KOPT-K1 (cell line): ENCODE data around the gene HLA-E.
"Not testable (repeated sequence)": the region's sequence is repeated elsewhere in the genome, so short reads cannot be mapped to it uniquely, and the experiment has no call there.

Source experiments
- H3K27ac ChIP-seq: fragments of 200-600 bp; sonication (generic); 2 replicates; pipeline ENCODE4 v1.5.1; 2016; ENCODE audit warnings: antibody characterized with exemption, mild to moderate bottlenecking, low read depth, low read length; ENCODE audit not compliant: poor library complexity, severe bottlenecking
- H3K36me3 ChIP-seq: fragments of 200-600 bp; sonication (generic); 2 replicates; pipeline ENCODE4 v1.5.1; 2017; ENCODE audit warnings: antibody characterized with exemption, mild to moderate bottlenecking, low read length, moderate library complexity; ENCODE audit not compliant: insufficient read depth
- H3K9me3 ChIP-seq: fragments of 200-600 bp; sonication (generic); 2 replicates; pipeline ENCODE4 v1.5.1; 2017; ENCODE audit warnings: antibody characterized with exemption, low read length, mild to moderate bottlenecking; ENCODE audit not compliant: insufficient read depth, poor library complexity, severe bottlenecking

The HLA-E gene

DNA sequence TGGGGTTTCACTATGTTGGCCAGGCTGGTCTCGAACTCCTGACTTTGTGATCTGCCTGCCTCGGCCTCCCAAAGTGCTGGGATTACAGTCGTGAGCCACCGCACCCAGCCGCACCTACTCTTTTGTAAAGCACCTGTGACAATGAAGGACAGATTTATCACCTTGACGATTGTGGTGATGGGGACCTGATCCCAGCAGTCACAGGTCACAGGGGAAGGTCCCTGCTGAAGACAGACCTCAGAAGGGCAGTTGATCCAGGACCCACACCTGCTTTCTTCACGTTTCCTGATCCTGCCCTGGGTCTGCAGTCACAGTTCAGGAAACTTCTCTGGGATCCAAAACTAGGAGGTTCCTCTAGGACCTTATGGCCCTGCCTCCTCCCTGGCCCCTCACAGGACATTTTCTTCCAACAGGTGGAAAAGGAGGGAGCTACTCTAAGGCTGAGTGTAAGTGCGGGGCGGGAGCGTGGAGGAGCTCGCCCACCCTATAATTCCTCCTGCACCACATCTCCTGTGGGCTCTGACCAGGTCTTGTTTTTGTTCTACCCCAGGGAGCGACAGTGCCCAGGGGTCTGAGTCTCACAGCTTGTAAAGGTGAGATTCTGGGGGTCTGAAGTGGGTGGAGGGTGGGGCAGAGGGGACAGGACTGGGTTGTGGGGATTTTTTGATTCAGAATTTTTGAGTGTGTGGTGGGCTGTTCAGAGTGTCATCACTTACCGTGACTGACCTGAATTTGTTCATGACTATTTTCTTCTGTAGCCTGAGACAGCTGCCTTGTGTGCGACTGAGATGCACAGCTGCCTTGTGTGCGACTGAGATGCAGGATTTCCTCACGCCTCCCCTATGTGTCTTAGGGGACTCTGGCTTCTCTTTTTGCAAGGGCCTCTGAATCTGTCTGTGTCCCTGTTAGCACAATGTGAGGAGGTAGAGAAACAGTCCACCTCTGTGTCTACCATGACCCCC is 3.0 kb downstream of the HLA-E start:
- Histone ChIP-seq H3K9me3 (no peaks in the 10 kb centered on the region), H3K27ac (no peak overlapping the region)

GRCh38 chr6:30493643-30494250 is 4.4 kb downstream of the HLA-E start:
- Histone ChIP-seq H3K9me3 (no peaks in the 10 kb centered on the region), H3K36me3 (peaks cover 44% of the 10 kb centered on the region), H3K27ac (no peak overlapping the region)

More for the DNA sequence above, 3.0 kb downstream of the HLA-E start:
- H3K36me3 ChIP-seq = peaks cover 44% of the 10 kb centered on the region

- H3K9me3 ChIP-seq = no peaks in the 10 kb centered on the region
- H3K36me3 ChIP-seq = peaks cover 44% of the 10 kb centered on the region
- no peak overlapping the region for H3K27ac ChIP-seq
Measured at GRCh38 chr6:30494291-30494861, 5.1 kb downstream of the HLA-E start.

- not testable (repeated sequence) for H3K27ac ChIP-seq, H3K9me3 ChIP-seq
- peaks cover 44% of the 10 kb centered on the region for H3K36me3 ChIP-seq
Measured at GRCh38 chr6:30495060-30495459, 5.8 kb downstream of the HLA-E start.

DNA sequence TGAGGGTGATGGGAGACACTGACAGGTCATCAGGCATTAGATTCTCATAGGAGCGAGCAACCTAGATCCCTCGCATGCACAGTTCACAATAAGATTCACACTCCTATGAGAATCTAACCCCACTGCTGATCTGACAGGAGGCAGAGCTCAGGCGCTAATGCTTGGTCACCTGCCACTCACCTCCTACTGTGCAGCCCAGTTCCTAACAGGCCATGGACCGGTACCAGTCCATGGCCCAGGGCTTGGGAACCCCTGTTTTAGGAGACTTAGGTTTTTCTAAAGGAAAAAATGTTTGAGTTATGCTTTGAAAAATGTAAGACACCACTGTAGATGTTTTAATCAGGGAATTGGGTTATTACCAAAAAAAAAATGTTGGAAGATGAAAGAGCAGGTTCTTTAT is 6.7 kb downstream of the HLA-E start:
- Histone ChIP-seq H3K9me3 (no peaks in the 10 kb centered on the region), H3K36me3 (peaks cover 35% of the 10 kb centered on the region), H3K27ac (no peak overlapping the region)

DNA sequence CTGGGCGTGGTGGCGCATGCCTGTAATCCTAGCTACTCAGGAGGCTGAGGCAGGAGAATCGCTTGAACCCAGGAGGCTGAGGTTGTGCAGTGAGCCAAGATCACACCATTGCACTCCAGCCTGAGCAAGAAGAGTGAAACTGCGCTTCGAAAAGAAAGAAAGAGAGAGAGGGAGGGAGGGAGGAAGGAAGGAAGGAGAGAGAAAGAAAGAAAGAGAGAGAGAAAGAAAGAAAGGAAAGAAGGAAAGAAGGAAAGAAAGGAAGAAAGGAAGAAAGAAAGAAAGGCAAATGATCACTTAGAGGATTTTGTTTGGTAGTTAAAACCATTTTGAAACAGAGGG is 7.9 kb downstream of the HLA-E start:
- not testable (repeated sequence) for H3K9me3 ChIP-seq, H3K27ac ChIP-seq
- peaks cover 23% of the 10 kb centered on the region for H3K36me3 ChIP-seq

DNA sequence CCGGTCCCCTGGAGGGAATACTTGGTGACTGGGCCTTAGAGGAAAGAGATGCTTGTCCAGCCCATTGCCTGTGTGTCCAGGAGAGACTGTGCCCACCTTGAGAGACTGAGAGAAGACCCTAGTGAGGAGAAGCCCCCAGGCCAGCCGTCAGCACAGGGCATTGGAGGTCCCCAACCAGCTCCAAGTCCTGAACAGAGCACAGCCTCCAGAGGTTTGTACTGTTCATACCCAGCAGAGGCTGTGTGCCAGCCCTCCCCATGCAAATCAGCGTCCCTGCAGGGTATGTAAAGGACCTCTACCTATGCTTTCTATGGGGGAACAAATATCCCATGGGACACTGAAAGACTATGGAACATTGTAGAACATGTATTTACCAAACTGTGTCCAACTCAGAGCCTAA is 8.4 kb downstream of the HLA-E start:
- H3K36me3 ChIP-seq = peaks cover 18% of the 10 kb centered on the region
- no peak overlapping the region for H3K27ac ChIP-seq
- H3K9me3 ChIP-seq = no peaks in the 10 kb centered on the region

- H3K36me3 ChIP-seq, H3K27ac ChIP-seq: not testable (repeated sequence)
Measured at GRCh38 chr6:30498705-30499104, 9.4 kb downstream of the HLA-E start.

GRCh38 chr6:30500421-30501355 is 11.4 kb downstream of the HLA-E start:
- no peak overlapping the region for H3K27ac ChIP-seq
- no peaks in the 10 kb centered on the region for H3K36me3 ChIP-seq
- H3K9me3 ChIP-seq = no peaks in the 10 kb centered on the region

More at GRCh38 chr6:30498705-30499104, 9.4 kb downstream of the HLA-E start:
- H3K9me3 ChIP-seq = not testable (repeated sequence)

DNA sequence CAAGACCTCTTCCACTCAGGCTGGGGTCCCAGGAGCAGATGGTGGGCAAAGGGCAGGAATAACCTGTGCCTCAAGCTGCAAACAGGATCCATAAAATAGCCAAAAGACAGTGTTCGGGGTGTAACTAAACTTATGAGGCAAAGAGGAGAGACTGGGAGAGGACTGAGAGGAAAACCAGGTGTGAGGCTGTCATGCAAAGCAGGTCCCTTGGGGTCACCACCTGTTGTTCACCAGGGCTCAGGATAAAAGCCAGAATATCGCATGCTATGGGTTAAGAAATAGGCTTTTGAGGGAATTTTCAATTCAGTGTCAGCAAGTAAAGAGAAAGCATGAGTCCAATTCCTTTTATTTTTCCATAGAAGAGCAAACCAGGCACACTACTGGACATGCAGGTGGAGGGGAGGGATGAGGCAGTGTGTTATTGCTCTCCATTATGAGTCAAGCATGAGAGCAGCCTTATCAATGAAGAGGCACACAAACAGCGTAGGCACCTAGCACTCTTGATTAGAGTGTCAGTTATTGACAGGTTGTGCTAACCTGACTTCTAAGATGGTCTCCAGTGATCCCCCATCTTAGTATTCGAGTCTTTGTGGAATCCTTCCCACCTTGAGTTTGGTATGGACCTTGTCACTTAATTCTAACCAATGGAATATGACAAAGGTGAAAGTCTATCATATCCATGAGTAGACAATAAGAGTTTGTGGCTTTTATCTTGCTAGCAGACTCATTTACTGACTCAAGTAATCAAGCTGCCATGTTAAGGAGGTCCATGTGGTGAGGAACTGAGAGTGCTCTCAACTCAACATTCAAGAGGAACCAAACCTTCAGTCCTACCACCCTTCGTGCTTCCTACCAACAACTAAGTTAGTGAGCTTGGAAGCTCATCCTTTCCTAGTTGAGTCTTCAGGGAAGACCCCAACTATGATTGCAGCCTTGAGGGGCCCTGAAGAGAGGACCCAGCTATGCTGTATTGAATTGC is 18.8 kb downstream of the HLA-E start:
- no peaks in the 10 kb centered on the region for H3K9me3 ChIP-seq
- no peaks in the 10 kb centered on the region for H3K36me3 ChIP-seq
- peak overlapping the region; percentile 86 for H3K27ac ChIP-seq

GRCh38 chr6:30508890-30509736 is 19.8 kb downstream of the HLA-E start:
- Histone ChIP-seq H3K9me3 (no peaks in the 10 kb centered on the region), H3K27ac (peak overlapping the region; percentile 86), H3K36me3 (no peaks in the 10 kb centered on the region)

DNA sequence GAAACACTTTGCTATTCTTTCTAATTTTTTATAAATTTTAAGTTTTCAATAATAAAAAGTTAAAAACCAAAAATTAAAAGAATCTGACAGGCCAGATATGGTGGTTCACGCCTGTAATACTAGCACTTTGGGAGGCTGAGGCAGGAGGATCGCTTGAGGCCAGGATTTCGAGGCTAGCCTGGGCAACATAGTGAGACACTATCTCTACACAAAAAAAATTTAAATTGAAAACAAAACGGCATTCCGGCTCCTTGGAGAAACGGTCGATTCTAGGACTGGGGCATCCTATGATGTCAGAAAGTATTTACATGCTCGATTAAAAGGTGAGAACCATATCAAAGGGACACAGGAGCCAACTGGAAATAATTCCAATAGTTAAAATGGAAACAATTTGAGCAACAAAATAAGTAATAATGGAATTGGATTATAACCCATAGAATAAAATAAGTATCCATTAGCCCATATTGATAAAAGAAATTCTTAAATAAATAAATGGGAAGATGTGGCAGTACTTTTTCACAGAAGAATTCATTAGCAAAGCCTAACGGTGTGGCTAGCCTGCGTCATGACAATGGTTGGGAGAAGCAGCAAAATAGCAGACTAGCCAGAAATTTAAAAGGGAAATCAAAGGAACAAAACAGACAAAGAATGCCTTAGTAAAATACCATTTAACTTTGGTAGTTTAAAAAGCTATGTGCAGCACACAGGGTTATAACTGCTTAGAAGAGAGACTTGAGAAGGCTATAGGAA is 21.3 kb downstream of the HLA-E start:
- Histone ChIP-seq H3K9me3 (no peaks in the 10 kb centered on the region), H3K36me3 (no peaks in the 10 kb centered on the region), H3K27ac (peak overlapping the region; percentile 86)

- no peaks in the 10 kb centered on the region for H3K9me3 ChIP-seq
- peak overlapping the region; percentile 86 for H3K27ac ChIP-seq
Measured at GRCh38 chr6:30511169-30511546, 21.8 kb downstream of the HLA-E start.

More at GRCh38 chr6:30511169-30511546, 21.8 kb downstream of the HLA-E start:
- no peaks in the 10 kb centered on the region for H3K36me3 ChIP-seq
